Adrenal gland (tissue), 12 donors: ENCODE results near the gene CHST11. TPM values are rescaled to one million over a fixed set of nuclear protein-coding genes. Genes with fewer than 3 reads are reported as not detected.
A peak's percentile ranks its signal among the peaks of the same experiment; 100 is the strongest.

ENCODE experiments used
- DNase-seq, 7 donors: peaks; one replicate each; pipeline ENCODE4 v3.0.0-alpha.2; 2019 to 2020
- H3K27ac ChIP-seq, 5 donors: fragments of 200-600 bp; sonication (generic) in 4 of 5; 1 replicate in 3 of 5; 2 replicates in 2 of 5; pipeline versions ENCODE4 v1.5.1 to v1.8.0; 2016 to 2020; ENCODE audit warnings: mild to moderate bottlenecking in 1 of 5
- H3K27me3 ChIP-seq: fragments of 200-600 bp; 2 replicates; pipeline ENCODE4 v1.8.0; 2021
- H3K36me3 ChIP-seq, 2 donors: fragments of 200-600 bp; replicated peaks in 1 of 2; 1 replicate in 1 of 2; 2 replicates in 1 of 2; pipeline versions ENCODE4 v1.5.1 to v1.8.0; 2018 to 2022
- H3K4me1 ChIP-seq, 2 donors: fragments of 200-600 bp; replicated peaks in 1 of 2; 1 replicate in 1 of 2; 2 replicates in 1 of 2; pipeline versions ENCODE4 v1.5.1 to v1.8.0; 2018 to 2021
- H3K4me3 ChIP-seq, 4 donors: fragments of 200-600 bp; sonication (generic) in 3 of 4; one replicate each; pipeline ENCODE4 v1.5.1; 2016 to 2018
- H3K9me3 ChIP-seq, 3 donors: fragments of 200-600 bp; sonication (generic) in 1 of 3; replicated peaks in 1 of 3; 1 replicate in 2 of 3; 2 replicates in 1 of 3; pipeline versions ENCODE4 v1.5.1 to v1.8.0; 2016 to 2021
- POLR2A ChIP-seq, 2 donors: fragments of 450-650 bp; IDR thresholded peaks; one replicate each; pipeline ENCODE4 v1.6.1; 2017; ENCODE audit warnings: antibody characterized with exemption in 2 of 2, mild to moderate bottlenecking in 2 of 2, moderate library complexity in 1 of 2
- WGBS, 4 donors: extraction: QIAGEN DNeasy Blood & Tissue Kit in 2 of 4; methylation state at CpG; one replicate each; pipeline versions ENCODE4 v1.1.5 to v1.1.7; 2013 to 2017; 5-methylcytosine and 5-hydroxymethylcytosine counted together
- intact Hi-C, 2 donors: fragments of 100-400 bp; cut with DNase I; formaldehyde crosslinking; loops; one replicate each; pipeline versions ENCODE4 v1.14.1 to v1.15.0; 2022 to 2023
- polyA plus RNA-seq, 3 donors: library from polyadenylated mRNA; stranded (reverse); fragments of 200-250 nt in 2 of 3; fragments of 350-450 nt in 1 of 3; fragmentation: Illumina TruSeq in 1 of 3; extraction: RNeasy Lipid Tissue Mini Kit (QIAGEN cat#74804) in 1 of 3; gene quantifications; one replicate each; pipeline ENCODE4 v1.2.3, GENCODE V29; 2013 to 2014
- total RNA-seq, 9 donors: library from RNA; depleted of rRNA in 4 of 9; stranded (reverse); fragments of >200 nt in 4 of 9; fragments of 120-200 nt in 1 of 9; fragmentation: NEBNext Ultra II Directional in 1 of 9; extraction: Animal tissue kit (Norgen Biotek cat#: 25700) in 1 of 9; gene quantifications; one replicate each; pipeline versions ENCODE4 v1.1.0 to v1.2.4, GENCODE V29; 2013 to 2023
- TF ChIP-seq, protein P1 (sequence below), 6 experiments: fragments of 450-650 bp in 4 of 6; fragments of 200-600 bp in 2 of 6; sonication (generic) in 1 of 6; IDR thresholded peaks; 1 replicate in 5 of 6; 2 replicates in 1 of 6; pipeline versions ENCODE4 v1.5.1 to v1.8.0; 2016 to 2021; ENCODE audit warnings: antibody characterized with exemption in 6 of 6, mild to moderate bottlenecking in 2 of 6, moderate library complexity in 1 of 6
- donor health status: healthy with polysubstance abuse.
- donor health status: Bipolar disorder and iron deficiency.
- donor health status: DM: yes; HTN: yes; CAD: no.
- donor health status: DM: no; HTN: no; CAD: no.
- donor health status: DM: no; HTN: no; CAD: no.
- donor health status: DM: yes; HTN: yes; CAD: no.

CHST11 gene
- total and polyA plus RNA-seq, 12 donors = 6.2 to 95.1 (median 29.8) TPM

DNA sequence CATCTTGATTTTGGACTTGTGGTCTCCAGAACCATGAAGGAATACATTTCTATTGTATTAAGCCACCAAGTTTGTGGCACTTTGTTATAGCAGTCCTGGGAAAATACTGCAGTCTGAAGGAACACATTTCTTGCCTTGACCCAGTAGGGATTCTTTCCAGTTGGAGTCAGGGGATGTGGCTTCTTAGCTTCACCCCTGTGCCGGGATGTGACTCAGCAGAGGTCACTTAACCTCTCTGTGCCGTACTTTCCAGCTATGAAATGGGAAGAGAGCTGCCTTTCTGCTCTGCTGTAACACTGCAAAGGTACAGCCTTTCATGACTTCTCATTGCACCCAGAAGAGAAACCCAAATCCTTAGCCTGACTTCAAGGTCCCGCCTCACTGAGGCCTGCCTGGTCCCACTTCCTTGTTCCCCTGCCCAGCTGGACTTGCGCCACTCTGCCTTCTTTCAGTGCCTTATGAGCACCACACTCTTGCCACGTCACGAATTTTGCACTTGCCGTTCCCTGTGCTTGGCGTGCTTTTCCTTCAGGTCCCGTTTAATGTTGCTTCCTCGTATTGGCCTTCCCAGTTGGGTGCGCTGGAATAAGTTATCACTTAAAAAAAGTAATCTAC lies 24.2 kb downstream of the CHST11 start:
- peaks cover 0 to 11% of the 10 kb centered on the region in 2 donors for H3K4me1 ChIP-seq
- 74 to 81% (median 78%) methylated on average over 11 of the region's 11 CpGs for WGBS, 4 donors
- intact Hi-C loops = no loop called here
- TF ChIP-seq POLR2A (IDR thresholded peaks at IDR 0.05) = no peak
- TF ChIP-seq, protein P1, sequence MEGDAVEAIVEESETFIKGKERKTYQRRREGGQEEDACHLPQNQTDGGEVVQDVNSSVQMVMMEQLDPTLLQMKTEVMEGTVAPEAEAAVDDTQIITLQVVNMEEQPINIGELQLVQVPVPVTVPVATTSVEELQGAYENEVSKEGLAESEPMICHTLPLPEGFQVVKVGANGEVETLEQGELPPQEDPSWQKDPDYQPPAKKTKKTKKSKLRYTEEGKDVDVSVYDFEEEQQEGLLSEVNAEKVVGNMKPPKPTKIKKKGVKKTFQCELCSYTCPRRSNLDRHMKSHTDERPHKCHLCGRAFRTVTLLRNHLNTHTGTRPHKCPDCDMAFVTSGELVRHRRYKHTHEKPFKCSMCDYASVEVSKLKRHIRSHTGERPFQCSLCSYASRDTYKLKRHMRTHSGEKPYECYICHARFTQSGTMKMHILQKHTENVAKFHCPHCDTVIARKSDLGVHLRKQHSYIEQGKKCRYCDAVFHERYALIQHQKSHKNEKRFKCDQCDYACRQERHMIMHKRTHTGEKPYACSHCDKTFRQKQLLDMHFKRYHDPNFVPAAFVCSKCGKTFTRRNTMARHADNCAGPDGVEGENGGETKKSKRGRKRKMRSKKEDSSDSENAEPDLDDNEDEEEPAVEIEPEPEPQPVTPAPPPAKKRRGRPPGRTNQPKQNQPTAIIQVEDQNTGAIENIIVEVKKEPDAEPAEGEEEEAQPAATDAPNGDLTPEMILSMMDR (IDR thresholded peaks at IDR 0.05) = no peak
- H3K27me3 ChIP-seq = no peaks in the 10 kb centered on the region
- H3K27ac ChIP-seq = peak overlapping the region in 2 of 5 donors; percentile 13 to 79
- DNase-seq = peak; percentile 38 to 77 (median 65)
- H3K4me3 ChIP-seq = no peak overlapping the region
- no peaks in the 10 kb centered on the region for H3K9me3 ChIP-seq
- H3K36me3 ChIP-seq = no peaks in the 10 kb centered on the region

- DNase-seq = no peak
- Histone ChIP-seq H3K4me3 (no peak overlapping the region), H3K27me3 (no peaks in the 10 kb centered on the region), H3K9me3 (no peaks in the 10 kb centered on the region), H3K4me1 (peaks cover 0 to 23% of the 10 kb centered on the region in 2 donors), H3K27ac (peak overlapping the region in 1 of 5 donors; percentile 8), H3K36me3 (no peaks in the 10 kb centered on the region)
- 62 to 88% (median 73%) methylated on average over 4 of the region's 4 CpGs for WGBS, 4 donors
- TF ChIP-seq POLR2A (IDR thresholded peaks at IDR 0.05) = no peak
- TF ChIP-seq, protein P1 (IDR thresholded peaks at IDR 0.05) = no peak
- intact Hi-C loops = no loop called here
Measured at GRCh38 chr12:104482113-104482512, 25.4 kb downstream of the CHST11 start.

GRCh38 chr12:104482748-104483147 lies 26.0 kb downstream of the CHST11 start:
- Histone ChIP-seq H3K9me3 (no peaks in the 10 kb centered on the region), H3K4me1 (peaks cover 0 to 25% of the 10 kb centered on the region in 2 donors), H3K4me3 (no peak overlapping the region), H3K27ac (peak overlapping the region in 1 of 5 donors; percentile 8), H3K36me3 (no peaks in the 10 kb centered on the region), H3K27me3 (no peaks in the 10 kb centered on the region)
- TF ChIP-seq, protein P1 (IDR thresholded peaks at IDR 0.05) = no peak
- TF ChIP-seq POLR2A (IDR thresholded peaks at IDR 0.05) = no peak
- intact Hi-C loops = no loop called here
- 40 to 55% (median 47%) methylated on average over 4 of the region's 4 CpGs for WGBS, 4 donors
- peak in 3 of 7 donors; percentile 30 to 44 (median 34) for DNase-seq

DNA sequence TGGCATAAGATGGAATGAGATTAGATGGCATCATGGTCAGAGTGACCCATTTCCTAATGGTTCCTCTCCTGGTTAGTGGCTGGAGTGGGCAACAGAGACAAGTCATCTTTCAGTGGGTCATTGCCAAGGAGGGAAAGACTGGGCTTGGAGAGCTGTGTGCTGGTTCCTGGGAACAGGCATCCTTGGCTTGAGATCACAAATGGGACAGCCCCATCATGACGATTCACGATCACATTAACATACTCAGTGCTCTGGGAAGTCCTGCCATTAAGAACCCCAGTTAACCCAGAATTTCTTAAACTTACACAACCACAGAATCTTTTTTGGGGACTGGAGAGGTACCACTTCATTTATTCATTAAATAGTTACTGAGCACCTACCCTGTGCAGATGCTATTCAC lies 27.3 kb downstream of the CHST11 start:
- no peak overlapping the region for H3K27ac ChIP-seq
- intact Hi-C loops = no loop called here
- 86 to 95% (median 92%) methylated on average over 2 of the region's 2 CpGs for WGBS, 4 donors
- H3K9me3 ChIP-seq = no peaks in the 10 kb centered on the region
- no peak for TF ChIP-seq POLR2A (IDR thresholded peaks at IDR 0.05)
- TF ChIP-seq, protein P1 (IDR thresholded peaks at IDR 0.05) = no peak
- no peak for DNase-seq
- no peak overlapping the region for H3K4me3 ChIP-seq
- H3K27me3 ChIP-seq = no peaks in the 10 kb centered on the region
- peaks cover 0 to 25% of the 10 kb centered on the region in 2 donors for H3K4me1 ChIP-seq
- H3K36me3 ChIP-seq = no peaks in the 10 kb centered on the region
